ENCODE measurements around the gene HTR3C.

The HTR3C gene

GRCh38 chr3:184096811-184097383, 44.0 kb downstream of the HTR3C start, which contains the start of gene HTR3E:
Gene HTR3E, plus strand, starts transcription at chr3:184097064. Its CDS starts 466 bp downstream, at chr3:184097530.
- DNase-seq: no peak

GRCh38 chr3:184097556-184097955, 44.7 kb downstream of the HTR3C start:
- no peak for DNase-seq

- no peak for DNase-seq
These were observed 47.2 kb downstream of the HTR3C start for GRCh38 chr3:184099806-184100686.
